HG02943 (cell line): ENCODE results near the gene SBK1.

Source experiments
- ATAC-seq: cut with Tn5 transposase; IDR thresholded peaks from one replicate; pipeline ENCODE4 v1.9.1; 2021; ENCODE audit warnings: mild to moderate bottlenecking, low read depth, moderate library complexity; ENCODE audit not compliant: unreplicated experiment

SBK1 gene

DNA sequence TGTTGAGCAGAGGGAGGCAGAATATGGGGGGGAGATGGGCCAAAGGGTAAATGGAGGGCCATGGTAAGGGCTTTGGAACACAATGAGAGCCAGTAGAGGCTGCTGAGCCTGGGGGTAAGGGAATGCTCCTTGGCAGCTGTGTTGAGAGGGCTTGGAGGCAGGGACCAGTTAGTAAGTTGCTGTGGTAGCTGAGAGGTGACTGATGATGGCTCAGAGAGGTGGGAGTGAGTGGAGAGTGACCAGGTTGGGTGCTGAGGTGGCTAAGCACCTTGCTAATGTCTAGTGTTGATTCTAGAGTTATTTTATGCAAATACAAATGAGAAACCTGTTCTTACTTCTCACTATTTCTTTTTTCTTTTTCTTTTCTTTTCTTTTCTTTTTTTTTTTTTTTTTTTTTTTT is 10.8 kb downstream of the SBK1 start:
- ATAC-seq = no peak

- ATAC-seq = no peak
Observed at GRCh38 chr16:28304214-28304613, 11.9 kb downstream of the SBK1 start.

DNA sequence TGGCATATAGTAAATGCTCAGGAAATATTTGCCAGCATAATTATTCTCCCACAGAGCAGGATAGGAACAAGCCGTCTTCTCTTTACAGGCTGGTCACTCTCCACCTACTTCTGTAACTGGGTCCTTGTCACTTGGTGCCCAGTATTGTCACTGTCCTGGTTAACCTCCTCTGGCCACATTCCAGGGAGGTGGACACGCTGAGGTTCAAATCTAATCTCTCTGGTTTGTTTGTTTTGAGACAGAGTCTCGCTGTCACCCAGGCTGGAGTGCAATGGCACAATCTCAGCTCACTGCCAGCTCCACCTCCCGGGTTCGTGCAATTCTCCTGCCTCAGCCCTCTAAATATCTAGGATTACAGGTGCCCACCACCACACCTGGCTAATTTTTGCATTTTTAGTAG is 15.6 kb downstream of the SBK1 start:
- ATAC-seq = no peak

DNA sequence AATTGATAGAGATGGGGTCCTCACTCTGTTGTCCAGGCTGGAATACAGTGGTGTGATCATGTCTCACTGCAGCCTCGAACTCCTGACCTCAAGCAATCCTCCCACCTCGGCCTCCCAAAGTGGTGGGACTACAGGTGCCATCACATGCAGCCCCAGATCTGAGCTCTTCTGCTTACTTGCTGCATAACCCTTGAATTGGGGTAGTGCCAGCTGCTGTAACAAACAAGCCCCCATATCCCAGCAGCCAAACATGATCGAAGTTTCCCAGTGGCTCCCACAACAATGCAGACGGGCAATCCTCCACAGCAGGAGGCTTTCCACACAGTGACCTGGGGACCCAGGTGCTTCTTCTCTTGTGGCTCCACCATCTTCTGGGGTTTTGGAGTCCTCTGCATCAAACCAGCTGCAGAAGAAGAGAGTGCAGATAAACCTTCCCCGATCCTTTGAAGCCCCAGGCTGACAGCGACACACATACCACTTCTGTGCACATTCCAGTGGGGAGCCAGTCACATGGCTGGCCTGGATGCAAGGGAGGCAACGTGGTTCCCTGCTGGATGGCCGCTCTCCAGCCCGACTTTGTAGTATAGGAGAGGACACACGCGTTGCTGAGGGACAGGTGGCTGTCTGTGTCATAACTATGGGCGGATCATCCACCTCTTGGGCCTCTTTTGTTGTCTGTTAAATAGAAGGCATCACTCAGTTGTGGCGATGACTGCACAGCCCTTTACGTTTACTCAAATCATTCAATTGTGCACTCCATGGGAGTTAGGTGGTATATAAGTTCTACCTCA is 16.7 kb downstream of the SBK1 start:
- ATAC-seq = no peak

- no peak for ATAC-seq
Observed at GRCh38 chr16:28309811-28310311, 17.5 kb downstream of the SBK1 start.

GRCh38 chr16:28310796-28311195 is 18.5 kb downstream of the SBK1 start:
- ATAC-seq = no peak

- no peak for ATAC-seq
Observed at GRCh38 chr16:28311413-28311812, 19.1 kb downstream of the SBK1 start.

DNA sequence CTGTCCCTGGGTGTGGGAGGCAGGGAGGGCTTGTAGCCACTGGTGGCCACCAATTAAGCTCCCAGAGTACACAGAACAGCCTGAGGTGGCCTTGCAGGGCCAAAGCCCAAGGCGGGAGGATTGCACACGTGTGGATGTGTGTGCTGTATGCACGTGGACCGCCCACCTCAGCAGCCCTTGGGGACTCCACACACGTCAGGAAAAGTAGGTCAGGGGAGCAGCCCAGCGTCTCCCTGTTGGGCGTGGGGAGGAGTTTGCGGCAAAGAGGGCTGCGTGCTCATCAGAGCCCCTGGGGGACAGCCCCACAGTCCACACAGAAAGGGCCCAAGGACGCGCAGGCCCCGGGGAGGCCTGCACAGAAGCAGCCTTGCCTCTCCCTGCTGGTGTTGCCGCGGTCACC is 19.6 kb downstream of the SBK1 start:
- ATAC-seq = no peak

GRCh38 chr16:28312327-28312726 is 20.0 kb downstream of the SBK1 start:
- no peak for ATAC-seq

GRCh38 chr16:28313587-28313986 is 21.3 kb downstream of the SBK1 start:
- no peak for ATAC-seq

DNA sequence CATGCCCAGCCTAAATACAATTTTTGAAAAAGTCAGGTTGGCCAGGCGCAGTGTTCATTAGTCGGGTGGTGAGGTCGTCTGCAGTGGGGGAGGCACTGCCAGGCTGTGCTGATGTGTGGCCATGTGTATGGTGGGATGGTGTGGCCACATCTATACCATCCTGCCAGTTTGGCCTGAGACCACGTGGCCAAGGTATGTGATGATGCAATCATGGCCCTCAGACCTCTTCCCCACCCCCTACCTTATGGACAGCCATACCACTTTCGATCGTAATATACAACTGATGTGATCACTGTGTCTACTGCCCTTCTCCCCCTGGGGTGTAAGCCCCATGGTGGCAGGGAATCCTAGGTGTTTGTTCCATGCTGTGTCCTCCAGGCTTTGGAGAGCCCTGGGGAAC is 23.7 kb downstream of the SBK1 start:
- no peak for ATAC-seq

- no peak for ATAC-seq
Observed at GRCh38 chr16:28317040-28317880, 24.9 kb downstream of the SBK1 start.

- ATAC-seq = no peak
Observed at GRCh38 chr16:28318042-28318744, 25.9 kb downstream of the SBK1 start.

DNA sequence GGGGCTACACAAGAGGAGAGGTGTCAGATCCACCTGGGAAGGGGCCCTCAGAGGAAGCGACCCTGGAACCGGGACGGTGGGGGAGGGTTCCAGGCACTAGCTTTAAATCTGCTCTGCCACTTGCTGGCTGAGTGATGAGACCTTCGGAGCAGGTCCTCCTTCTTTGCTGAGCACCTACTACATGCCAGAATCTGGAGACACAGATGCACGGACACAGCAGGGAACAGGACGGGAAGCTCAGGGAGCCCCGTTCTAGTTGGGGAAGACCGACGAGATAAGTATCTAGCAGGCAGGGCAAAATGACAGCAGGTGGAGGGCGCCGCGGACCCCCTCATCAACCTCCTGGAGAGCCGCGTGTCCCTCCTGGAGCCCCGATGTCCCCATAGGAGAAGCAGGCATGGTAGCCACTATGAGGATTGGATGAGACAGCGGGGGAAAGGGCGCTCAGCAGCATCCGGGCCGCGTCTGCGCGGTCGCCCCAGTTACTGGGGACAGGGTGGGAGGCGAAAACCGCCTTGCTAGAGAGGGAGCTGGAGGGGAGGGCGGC is 27.2 kb downstream of the SBK1 start:
- no peak for ATAC-seq

DNA sequence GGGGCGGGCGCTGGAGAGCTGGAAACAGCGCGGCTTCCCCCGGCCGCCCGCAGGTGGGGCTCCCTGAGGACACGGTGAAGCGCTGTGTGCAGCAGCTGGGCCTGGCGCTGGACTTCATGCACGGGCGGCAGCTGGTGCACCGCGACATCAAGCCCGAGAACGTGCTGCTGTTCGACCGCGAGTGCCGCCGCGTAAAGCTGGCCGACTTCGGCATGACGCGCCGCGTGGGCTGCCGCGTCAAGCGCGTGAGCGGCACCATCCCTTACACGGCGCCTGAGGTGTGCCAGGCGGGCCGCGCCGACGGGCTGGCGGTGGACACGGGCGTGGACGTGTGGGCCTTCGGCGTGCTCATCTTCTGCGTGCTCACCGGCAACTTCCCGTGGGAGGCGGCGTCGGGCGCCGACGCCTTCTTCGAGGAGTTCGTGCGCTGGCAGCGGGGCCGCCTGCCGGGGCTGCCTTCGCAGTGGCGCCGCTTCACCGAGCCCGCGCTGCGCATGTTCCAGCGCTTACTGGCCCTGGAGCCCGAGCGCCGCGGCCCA is 27.8 kb downstream of the SBK1 start:
- no peak for ATAC-seq

- no peak for ATAC-seq
Observed at GRCh38 chr16:28320741-28321140, 28.4 kb downstream of the SBK1 start.

GRCh38 chr16:28321700-28322411 is 29.5 kb downstream of the SBK1 start:
- no peak for ATAC-seq

- ATAC-seq = no peak
Observed at GRCh38 chr16:28324235-28324886, 32.0 kb downstream of the SBK1 start.

DNA sequence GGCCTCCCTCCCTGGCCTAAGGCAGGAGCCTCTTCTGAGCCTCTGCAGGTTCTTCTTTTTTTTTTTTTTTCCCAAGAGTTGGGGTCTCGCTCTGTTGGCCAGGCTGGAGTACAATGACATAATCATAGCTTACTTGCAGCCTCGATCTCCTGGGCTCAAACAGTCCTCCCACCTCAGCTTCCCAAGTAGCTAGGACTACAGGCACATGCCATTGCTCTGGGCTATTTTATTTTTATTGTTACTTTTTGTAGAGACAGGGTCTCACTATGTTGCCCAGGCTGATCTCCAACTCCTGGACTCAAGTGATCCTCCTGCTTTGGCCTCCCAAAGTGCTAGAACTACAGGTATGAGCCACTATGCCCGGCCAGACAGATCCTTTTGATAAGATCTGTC is 32.6 kb downstream of the SBK1 start:
- ATAC-seq = no peak
